Putamen (tissue), 1 donor: ENCODE data around the gene GBP6.
"Not testable (repeated sequence)": the region's sequence is repeated elsewhere in the genome, so short reads cannot be mapped to it uniquely, and the experiment has no call there.

Experiments
- DNase-seq: peaks from one replicate; pipeline ENCODE4 v3.0.0-alpha.2; 2016; ENCODE audit warnings: low spot score

Gene GBP6

DNA sequence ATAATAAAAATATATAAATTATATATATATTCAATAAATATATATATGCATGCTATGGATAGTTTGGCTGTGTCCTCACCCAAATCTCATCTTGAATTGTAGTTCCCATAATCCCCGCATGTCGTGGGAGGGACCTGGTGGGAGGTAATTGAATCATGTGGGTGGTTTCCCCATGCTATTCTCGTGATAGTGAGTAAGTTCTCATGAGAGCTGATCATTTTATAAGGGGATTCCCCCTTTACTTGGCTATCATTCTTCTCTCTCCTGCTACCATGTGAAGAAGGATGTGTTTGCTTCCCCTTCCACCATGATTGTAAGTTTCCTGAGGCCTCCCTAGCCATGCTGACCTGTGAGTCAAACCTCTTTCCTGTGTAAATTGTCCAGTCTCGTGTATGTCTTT is 10.0 kb downstream of the GBP6 start:
- DNase-seq, result not testable (repeated sequence)

DNA sequence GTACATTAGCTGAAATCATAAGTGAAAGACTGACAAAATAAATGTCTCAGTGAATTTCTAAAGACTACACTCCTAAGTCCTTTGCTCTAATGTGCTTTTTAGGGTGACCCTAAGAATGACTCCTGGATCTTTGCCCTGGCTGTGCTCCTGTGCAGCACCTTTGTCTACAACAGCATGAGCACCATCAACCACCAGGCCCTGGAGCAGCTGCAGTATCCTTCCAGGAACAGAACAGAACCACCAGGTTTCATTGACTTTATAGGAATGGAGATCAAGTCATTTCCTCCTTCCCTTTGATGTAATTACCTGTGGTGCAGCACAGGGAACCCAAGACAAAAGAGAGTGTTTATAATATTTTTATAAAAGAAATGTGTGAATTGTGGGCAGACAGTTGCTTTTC is 14.1 kb downstream of the GBP6 start:
- no peak for DNase-seq

- no peak for DNase-seq
These were observed 17.8 kb downstream of the GBP6 start for GRCh38 chr1:89381618-89382017.

DNA sequence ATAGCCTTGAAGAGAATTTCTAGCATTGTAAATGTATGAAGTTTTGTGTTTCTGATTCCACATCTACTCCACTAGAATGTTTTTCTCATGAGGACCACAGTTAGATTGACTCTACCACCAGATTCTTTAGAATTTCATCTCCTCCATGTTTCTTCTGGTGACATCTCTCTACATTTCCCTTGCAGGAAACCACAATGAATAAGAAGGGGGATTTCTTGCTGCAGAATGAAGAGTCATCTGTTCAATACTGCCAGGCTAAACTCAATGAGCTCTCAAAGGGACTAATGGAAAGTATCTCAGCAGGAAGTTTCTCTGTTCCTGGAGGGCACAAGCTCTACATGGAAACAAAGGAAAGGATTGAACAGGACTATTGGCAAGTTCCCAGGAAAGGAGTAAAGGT is 18.6 kb downstream of the GBP6 start:
- no peak for DNase-seq

DNA sequence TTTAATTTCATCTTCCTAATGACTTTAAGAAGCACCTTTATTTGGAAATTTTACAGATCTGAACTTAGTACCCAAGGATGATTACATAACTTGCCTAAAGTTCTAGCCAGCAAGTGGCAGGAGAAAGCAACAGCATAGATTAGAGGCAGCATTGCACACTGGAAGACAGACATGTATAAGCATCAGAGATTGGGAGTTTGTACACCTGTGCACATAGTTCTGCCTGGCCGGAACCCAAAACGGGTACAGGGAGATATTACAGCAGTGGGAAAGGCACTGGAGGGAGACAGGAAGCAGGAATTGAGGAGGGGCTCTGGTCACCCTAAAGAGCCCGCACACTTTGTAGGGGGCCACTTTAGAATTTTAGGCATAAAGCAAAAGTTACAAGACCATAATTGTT is 19.3 kb downstream of the GBP6 start:
- no peak for DNase-seq

DNA sequence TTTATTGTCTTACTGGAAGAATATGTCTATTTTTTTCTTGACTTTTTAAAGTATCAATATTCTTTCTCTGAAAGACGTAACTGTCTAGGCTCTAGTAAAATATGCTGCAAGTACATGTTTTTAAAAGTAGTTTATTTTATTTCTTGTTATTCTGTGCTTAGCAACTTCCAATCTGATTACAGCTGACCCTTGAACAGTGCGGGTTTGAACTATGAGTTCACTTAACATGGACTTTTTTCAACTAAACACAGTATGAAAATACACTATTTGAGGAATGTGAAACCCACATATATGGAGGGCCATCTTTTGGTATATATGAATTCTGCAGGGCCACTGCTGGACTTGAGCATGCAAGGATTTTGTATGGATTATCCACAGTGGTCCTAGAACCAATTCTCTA is 26.8 kb downstream of the GBP6 start:
- no peak for DNase-seq

- no peak for DNase-seq
These were observed 27.8 kb downstream of the GBP6 start for GRCh38 chr1:89391686-89392085.

- no peak for DNase-seq
These were observed 31.0 kb downstream of the GBP6 start for GRCh38 chr1:89394851-89395250.

GRCh38 chr1:89396902-89397301 is 33.0 kb downstream of the GBP6 start:
- no peak for DNase-seq

- no peak for DNase-seq
These were observed 41.5 kb downstream of the GBP6 start for GRCh38 chr1:89405275-89405929.

DNA sequence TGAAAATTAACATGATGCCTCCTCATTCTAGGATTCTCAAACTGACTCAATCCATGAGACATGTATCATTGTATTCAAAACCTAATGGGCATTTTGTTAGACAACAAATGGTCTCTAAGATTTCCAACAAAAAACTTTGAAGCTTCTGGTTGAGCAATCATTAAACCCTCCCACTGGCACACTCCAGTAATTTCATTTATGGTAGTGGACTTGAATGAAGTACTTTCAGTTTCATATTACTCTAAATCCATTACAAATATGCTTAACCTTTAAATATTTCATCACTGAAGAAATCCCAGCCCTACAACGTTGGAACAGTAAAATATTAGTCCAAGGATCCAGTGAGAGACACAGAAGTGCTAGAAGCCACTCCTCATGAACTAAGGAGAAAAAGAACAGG is 43.5 kb downstream of the GBP6 start:
- DNase-seq, result no peak

DNA sequence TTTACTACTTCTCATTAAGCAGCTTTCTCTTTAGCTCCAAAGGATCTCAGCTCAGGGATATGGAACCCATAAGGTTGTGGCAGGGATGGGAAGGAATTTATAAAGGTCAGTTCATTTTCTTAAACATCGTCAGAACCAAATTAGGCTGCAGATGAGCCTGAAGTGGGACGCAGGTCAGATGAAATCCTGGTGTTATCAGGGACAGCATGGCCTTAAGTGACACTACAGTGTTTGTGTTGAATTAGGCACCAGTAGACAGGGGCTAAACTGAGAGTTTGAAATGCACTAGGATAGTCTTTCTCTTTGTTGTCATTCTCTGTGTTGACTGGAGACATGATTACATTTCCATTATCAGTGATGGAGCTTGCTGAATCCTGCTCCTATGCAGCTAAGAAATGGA is 43.9 kb downstream of the GBP6 start:
- DNase-seq, result not testable (repeated sequence)

- DNase-seq, result no peak
These were observed 61.2 kb downstream of the GBP6 start for GRCh38 chr1:89425056-89425455.

DNA sequence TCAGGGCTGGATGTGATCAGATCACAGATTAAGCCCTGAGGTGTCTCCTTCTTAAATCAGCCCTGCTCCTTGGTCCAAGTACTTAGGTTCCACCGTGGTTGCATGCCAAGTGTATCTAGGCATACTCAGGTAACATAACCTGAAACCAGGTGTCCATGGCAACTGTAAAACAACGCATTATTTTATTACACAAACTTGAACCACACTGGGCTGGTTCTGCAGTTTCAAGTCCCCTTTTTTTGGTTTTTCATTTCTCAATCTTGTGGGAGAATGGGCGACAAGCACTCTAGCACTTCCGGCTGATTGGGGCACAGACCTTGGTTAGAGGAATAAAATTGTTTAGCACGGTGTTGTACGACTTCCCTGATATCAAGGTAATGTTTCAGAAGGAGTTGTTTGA is 65.2 kb downstream of the GBP6 start:
- no peak for DNase-seq

GRCh38 chr1:89429681-89430080 is 65.8 kb downstream of the GBP6 start:
- DNase-seq, result not testable (repeated sequence)

DNA sequence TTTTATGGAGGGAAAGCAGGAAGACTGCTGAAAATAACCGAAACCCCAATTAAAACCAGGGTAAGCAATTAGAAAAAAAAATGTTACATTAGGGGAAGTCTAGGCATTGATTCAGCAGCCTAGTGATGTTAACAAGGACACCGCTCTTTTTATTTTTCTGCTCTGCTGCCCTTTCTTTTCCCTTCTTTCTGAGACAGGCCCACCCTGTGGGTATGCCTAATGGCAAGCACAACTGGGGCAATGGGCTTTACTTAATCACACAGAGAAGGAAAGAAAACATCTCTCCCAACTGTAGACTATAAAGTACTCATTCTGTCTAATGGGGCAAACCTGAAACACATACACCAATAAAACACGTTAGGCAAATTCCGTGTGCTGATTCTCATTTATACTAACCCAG is 69.6 kb downstream of the GBP6 start:
- DNase-seq, result no peak

DNA sequence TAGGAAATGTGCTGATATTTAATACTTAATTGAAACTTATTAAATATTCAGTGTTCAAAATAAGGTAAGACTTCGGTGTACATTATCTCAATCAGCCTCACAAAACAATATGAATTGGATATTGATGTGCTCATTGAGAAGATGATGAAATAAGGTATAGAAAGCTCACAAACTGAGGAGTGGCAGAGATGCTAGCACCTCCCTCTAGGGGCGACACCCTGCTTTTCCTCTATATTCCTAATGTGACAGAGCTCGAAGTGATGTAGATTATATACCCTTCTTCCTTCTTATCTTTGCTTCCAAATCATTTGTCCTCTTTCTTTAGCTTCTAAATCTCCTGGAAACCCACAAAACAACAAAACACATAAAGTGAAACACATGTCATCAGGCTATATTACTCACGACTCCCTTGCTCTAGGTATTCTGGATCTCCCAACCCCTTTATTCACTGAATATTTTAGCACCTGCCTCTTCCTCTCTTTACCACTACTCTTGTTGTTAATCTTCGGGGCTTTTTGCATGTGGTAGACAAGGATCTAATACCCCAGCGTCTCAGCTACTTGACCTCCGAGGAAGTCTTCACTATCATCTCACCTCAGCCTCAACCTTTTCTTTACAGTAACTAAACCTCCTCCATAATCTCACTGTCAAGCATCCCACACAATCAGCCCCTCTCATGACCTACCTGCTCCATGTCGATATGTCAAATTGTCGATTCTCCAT is 70.4 kb downstream of the GBP6 start:
- DNase-seq, result not testable (repeated sequence)
